T-helper 9 cell (primary cell): ENCODE measurements around the gene HCN3.
A peak's percentile ranks its signal among the peaks of the same experiment; 100 is the strongest.

ENCODE experiments used
- DNase-seq: peaks from one replicate; pipeline ENCODE4 v3.0.0-alpha.2; 2020

Gene HCN3

DNA sequence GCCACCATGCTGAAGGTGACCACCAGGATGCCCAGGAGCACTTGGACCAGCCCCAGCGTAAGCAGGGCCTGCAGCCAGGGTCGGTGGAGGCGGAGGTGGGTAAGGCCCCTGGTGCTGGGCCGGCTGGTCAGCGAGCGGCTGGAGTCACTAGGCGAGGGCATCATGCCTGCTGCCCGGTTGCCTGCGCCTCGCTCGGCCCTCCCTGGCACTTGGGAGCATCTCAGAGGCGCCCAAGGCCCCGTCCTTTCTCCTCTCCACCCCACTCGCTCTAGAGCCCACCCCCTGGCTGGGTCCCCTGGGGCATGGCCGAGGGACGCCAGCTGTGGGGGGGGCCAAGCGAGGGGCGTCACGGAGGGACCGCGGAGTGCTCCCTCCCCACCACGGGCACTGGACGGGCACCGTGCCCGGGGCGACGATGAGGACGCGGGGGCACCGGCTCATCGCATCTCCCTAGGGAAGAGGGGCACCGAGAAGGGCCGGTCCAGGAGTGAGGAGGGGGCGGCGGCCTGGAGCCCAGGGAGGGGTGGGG, 22.5 kb upstream of the HCN3 start:
- no peak for DNase-seq

DNA sequence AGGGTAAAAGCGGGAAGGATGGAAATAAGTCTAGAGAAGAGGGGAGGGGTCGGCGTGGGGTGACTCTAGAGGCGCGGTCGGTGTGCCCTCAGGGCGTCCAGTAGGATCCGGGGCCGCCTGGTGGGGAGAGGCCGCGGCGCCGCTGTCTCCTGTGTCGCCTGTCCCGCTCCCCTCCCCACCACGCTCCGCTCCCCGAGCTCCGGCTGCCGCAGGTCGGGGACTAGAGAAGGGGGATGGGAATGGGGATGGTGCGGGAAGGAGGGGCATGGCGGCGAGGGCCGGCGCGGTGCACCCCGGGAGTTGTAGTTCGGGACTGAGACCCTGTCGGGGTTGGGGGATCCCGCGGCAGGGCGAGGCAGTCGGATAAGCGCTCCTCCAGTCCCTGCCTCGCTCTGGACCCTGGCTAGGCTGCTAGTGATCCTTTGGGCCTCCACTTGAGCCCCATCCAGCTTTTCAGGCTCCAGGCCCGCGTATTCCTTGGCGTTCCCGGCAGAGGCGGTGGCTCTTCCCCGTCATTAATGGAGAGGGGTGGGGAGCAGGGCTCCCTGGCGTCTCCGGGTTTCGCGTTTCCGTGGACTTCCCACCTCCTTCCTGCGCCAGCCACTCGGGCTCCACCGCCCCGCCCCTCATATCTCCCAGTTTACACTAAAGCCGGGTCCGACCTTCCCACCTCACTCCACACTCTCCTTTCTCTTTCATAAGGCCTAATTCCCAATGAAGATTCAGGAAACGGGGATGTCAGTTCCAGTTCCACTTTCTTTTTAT, 21.8 kb upstream of the HCN3 start, which contains the start of gene ENTREP3:
Gene ENTREP3, minus strand, starts transcription at position 241 of the 765 bp plus-strand sequence. CDS start 606 bp downstream, outside the sequence.
- DNase-seq: peak; percentile 70

DNA sequence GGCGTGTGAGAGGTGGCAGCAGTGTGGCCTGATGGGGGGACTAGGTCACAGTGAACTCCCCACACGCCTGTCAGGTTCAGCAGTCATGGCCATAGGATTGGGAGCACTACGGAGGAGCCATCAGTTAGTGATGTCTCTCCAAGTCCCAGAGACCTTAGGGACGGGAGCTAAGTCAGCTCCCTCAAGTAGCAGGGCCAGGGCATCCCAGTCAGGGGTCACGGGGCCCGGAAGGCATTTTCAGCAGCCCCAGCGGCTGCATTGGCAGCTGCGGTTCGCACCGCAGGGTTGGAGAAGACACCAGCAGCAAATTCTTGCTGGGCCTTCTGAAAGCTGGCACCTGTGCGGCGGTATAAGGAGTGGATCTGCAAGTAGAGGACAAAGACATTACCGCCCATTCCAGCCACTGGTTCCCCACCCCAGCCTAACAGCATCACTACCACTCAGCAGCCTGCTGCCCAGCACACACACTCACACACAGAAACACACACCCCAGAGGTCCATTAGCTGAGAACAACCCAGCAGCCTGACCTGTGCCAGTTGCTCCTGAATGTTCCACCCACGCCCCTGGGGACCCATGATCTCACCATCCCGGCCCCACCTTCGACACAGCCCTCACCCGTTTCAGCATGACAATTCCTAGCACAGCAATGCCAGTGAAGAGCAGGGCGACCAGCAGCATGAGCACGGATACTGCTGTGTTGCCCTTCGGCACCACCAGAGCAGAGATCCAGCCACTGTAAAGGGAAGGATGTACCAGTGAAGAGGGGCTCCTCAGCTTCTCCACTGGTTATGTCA, 21.0 kb upstream of the HCN3 start:
- DNase-seq: no peak

DNA sequence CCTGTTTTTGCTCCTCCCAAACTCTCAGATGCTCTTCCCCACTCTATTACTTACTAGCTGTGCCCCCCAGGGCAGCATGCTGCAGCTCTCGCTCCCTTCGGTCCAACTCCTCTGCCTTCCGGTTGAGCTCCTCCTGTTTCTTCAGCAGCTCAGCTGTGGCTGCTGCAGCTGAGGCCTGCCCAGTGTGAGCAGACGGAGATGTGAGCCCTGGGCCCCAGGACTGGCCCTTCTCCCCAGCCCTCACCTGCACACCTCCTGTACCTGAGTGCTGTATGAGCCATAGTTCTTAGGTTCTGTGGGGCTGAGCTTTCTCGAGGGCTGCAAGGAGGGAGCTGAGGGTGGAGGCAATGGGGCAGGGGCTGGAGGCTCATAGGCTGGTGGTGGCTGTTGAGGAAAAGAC, 17.0 kb upstream of the HCN3 start:
- DNase-seq: no peak

DNA sequence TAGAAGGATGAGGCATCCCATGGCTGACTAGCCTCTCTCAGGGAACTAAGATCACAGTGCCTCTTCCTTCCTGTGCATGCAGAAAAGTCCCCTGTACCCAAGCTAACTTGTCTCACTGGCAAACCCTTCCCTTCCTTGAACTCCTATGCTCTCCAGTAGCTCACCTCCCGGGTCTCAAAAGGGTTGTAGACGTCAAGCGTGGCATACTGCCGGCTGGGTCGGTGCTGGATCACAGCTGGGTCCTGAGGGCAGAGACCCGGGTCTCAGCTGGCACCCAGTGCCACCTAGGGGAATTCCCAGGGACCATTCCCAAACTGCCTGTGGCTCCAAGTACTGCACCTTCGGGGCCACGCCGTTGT, 15.8 kb upstream of the HCN3 start:
- no peak for DNase-seq

DNA sequence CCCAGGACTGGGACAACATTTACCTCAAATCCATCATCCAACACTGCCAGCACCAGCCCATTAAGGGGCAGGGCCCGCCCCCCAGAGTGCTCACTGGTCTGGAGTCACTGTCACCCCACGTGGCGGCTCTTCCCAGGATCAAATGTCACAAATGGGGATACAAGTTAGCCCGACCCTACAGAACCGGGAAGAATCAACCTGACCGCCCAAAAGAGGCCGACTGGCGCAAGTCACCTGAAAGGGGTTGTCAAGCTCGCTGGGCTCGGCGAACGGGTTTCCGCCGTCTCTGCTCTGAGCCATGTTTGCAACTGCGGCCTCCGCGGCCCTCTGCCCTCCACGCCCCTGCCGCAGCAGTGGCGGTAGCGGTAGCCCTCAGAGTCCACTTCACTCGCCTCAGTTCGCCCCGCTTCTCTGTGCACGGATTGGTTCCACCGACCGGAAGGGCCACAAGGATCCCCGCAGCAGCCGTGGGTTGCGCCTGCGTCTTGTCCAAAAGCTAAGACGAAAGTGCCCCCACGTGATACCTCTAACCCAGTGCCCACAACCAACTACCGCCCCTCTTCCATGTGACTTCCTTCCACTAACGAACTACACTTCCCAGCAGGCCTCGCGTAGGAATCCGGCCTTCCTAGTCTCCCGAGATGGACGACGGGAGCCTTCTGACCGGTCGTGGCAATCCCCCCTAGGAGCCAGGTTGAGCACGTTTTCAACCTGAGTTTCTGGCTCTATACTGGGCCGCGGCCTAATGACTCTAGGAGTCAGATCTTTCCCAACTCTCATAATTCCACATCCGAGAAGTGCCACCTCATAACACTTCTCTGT, 15.2 kb upstream of the HCN3 start, which contains the start of gene SCAMP3:
Gene SCAMP3, minus strand, starts transcription at position 509 of the 822 bp plus-strand sequence. Its CDS starts 209 bp downstream, at position 300.
- peak; percentile 76 for DNase-seq

DNA sequence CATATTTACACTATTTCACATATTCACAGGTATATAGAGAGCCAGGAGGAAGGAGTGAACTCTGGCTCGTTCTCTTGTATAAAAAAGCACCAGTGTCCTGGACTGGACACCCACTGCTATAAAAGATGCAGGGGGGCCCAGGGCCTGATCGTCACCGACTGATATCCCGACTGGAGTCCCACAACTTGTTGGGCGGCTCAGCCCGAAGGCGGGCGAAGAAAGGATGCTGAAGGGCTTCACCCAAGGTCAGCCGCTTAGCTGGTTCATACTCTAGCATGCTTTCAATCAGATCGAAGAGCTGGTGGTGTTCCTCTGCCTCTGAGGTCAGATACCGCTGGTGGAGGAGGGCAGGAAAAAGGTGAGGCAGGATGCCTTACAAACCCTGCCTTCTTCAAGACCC, 14.2 kb upstream of the HCN3 start:
- no peak for DNase-seq

DNA sequence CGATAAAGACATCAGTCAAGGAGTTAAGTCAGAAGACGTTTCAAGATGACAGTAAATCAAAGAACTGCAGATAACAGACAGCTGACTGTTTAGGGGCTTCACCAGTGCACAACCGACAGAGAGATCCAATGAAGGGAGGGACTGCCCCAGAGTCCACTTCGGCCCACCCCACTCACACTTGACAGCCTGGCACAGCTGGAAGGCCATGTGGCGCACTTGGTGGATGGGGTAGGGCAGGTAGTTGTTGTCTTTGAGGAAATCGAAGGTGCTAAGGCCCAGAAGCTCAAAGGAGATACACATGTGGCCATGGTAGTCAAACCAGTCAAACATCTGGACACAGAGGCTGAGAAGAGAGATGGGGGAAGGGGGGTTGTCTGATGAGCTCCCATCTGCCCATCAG, 10.7 kb upstream of the HCN3 start:
- no peak for DNase-seq

DNA sequence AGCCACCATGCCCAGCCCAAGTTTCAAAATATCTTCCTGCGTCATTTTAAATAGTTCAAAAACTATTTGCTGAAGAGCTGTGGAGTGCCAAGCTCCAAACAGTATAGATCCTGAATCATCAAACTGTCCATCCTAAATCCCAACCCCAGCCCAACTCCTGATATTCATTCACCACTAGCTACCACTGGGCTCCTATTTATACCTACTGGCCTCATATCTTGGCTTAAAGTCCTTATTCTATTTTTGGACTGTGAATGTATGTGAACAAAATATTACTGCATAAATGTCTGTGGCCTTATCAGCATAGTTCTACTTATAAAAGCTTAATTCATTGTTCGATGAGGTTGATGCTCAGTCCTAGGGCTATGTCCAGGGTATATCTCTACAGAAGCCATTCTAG, 9.9 kb upstream of the HCN3 start:
- DNase-seq: no peak

DNA sequence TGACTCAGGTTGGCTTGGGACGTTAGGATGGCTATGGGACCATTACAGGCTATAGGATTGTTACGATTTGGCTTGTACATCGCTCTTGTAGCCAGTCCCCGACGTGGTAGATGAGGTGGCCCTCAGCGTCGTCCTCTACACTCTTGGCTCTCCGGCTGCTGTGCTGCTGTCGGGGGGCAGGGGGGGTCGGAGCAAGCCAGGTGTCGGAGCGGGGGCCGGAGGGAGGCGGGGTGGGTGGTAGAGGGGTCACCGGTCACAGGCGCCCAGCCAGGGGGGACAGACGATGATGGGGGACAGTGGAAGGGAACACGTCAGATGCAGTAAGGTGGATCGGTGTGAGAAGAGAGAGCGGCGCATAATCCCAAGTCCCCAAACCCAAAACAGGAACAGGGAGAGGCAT, 8.6 kb upstream of the HCN3 start:
- no peak for DNase-seq

DNA sequence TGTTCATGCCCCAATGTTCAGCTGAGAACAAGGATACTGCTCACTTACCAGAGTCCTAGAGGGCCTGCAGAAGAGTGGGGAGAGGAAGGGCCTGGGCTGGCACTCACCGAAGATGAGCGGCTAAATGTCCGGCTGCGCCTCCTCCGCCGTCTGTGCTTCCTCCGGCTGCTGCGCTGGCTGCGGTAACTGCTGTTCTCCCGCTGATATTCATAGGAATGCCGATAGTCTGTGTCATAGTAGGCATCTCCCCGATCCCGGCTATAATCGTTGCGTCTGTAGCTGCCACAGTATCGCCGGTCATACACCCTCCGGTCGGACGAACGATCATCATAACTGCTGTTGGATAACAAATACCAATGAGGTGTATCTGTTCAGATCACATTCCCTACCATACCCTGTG, 7.9 kb upstream of the HCN3 start:
- DNase-seq: no peak

DNA sequence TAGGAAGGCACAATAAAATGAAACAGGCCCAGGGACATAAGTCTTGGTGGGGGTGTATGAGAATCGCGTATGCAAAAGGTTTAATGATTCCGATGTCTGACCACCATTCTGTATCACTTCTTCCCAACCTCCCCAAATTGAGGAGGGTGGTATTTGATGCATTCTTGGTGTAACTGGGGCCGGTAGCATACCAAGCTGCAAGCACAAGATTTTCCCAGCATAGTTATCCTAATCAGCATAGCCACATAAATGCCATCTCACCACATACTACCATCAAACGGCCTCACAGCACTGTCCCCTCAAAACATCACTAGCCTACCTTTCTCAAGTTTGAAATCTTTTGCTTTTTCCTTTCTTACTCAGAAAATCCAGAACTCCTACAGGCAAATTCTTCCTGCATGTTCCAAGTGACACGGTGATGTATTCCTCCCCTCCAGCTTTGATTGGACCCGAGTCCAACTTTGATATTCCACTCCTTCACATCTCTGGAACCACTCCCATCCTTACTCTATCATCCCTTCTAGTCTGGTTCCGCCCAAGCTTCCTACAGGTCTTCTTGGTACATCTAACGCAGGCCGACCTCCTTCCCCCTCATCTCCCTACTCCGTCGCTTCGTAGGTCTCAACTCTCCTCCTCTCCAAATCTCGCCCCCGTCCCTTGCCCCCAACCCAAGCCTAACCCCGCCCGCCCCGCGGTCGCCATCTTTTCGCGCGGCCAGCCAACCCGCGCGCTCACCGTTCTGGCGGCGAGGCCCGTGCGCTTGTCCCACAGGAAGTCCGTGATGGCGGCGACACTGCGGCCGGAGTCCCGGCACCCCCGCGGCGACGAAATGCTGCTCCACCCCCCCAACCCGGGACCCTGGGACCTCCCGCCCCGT, 4.6 kb upstream of the HCN3 start:
- no peak for DNase-seq

DNA sequence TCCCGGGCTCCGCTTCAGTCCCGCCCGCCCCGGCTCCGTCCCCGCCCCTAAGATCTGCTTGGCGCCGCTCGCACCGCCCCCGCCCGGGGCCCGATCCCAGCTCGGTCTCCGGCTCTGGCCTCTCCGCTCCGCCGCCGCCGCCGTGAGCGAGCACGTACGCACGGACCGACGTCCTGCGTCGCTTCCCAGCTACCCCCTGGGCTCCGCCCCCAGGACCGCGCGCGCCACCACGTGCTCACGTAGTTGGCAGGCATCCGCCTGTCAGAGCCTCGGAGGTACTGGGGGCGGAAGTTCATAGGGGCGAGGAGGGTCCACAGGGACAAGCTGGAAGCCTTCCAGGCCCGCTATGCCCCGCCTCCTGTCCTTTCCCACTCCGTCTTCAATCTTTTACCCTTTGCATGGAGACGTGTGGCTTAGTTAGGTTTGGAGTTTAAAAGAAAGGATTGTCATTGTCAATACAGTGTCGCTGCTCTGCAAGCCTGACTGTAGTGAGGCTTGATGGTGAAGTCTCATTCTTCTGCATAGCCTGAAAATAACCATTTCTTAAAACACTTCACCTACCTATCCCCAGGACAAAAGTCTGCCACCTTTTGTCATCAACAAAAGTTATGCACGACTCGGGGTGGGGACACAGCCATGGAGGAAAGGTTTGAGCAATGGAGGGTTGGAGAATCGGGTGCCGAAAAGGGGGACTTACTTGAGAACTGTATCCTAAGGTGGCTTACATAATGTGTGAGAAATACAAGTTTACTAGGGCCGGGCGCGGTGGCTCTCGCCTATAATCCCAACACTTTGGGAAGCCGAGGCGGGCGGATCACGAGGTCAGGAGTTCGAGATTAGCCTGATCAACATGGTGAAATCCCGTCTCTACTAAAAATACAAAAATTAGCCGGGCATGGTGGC, 3.7 kb upstream of the HCN3 start, which contains the start of gene CLK2:
Gene CLK2, minus strand, starts transcription at position 162 of the 903 bp plus-strand sequence. CDS start 2,527 bp downstream, outside the sequence.
- peak; percentile 90 for DNase-seq

DNA sequence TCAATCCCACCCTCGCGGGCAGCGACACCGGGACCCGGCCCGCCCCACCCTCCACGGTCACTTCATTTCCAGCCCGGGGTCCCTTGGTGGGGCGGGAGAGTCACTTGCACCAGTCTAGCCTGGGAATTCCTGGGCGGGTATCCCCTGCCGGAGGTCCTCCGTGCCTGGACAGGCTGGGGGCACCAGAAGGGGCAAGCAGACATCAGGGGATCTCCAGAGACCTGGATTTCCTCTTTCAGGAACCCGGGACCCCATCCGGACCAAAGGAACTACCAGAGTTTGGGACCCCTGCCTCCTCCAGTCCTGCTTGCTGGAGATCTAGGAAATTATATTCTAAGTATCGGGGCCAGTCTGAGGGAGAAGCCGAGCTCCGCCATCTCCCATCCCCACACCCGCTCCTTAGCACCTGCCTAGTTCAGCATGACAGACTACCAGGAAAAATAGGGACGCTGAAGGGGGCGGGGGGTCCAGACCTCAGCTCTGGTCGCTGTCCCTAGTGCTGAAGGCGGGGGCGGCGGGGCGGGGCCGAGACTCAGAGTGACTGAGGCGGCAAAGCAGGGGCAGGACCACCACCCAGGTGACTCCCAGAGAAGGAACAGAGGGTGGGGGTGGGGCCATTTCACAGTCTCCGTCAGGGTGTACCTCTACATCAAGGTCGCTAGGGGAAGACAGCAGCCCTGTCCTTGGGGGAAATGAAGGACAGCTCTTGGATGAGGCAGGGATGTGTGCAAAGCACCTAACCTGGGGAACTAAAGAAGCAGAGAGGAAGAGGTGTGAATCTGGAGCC, 832 bp downstream of the HCN3 start:
- DNase-seq: peak; percentile 76

DNA sequence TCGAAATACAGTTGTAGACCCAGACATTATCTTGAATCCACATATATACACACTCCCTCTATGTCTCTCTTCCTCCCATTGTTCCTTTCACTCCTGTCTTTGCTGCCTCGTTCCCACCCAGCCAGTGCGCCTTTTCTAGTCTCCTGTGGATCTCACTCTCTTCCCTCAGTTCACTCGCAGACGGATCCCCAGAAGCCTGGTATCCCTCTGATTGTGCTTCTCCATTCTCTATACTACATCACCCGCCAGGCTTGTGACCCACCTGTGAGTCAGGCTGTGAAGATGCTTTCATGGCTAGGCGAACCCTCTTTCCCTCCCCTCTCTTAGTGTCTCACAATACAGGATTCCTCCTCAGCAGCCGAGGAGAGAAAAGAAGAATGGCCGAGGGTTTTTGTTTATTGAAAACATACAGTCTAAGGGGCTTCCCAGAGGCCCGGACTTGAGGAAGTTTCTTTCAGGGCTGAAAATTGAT, 1.5 kb downstream of the HCN3 start:
- no peak for DNase-seq

DNA sequence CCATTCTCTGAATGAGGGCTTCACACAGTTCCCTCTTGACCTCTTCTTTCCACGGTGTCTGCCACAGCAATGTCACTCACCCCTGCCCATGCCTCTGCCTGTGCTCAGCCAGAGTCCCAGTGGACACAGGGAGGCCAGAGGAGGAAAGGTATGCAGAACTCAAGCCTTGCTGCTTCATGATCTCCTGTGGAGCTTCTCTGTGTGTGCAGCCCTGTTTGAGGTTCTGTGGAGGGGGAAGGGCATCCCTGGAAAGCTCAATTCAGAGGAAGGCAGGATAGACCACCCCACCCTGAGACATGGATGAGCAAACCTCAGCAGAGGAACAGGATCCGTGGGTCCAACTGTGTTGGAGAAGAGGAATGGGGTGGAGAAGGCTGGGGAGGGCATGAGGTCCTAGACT, 2.0 kb downstream of the HCN3 start:
- no peak for DNase-seq

DNA sequence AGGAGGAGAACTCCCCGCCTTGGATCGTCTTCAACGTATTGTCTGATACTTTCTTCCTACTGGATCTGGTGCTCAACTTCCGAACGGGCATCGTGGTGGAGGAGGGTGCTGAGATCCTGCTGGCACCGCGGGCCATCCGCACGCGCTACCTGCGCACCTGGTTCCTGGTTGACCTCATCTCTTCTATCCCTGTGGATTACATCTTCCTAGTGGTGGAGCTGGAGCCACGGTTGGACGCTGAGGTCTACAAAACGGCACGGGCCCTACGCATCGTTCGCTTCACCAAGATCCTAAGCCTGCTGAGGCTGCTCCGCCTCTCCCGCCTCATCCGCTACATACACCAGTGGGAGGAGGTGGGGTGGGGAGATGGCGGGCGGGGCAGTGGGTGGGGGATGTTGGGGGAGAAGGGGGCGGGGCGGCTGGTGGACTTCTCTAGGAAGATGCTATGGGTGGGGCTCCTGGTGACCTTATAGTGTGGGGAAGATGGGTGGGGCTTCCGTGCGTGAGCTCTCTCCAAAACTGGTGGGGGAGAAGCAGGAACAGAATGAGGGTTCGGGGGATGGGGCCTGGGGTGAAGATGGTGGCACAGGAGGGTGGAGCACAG, 5.3 kb downstream of the HCN3 start:
- no peak for DNase-seq

DNA sequence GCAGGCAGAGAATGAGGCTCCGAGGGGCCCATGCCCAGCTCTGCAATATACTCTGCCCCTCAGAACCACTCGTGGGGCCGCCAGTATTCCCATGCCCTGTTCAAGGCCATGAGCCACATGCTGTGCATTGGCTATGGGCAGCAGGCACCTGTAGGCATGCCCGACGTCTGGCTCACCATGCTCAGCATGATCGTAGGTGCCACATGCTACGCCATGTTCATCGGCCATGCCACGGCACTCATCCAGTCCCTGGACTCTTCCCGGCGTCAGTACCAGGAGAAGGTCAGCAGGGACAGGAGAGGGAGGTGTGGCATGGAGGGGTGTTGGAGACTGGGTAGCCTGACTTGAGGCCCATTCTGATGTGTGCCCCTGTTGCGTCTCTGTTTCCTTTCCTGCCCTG, 7.2 kb downstream of the HCN3 start:
- DNase-seq: no peak

DNA sequence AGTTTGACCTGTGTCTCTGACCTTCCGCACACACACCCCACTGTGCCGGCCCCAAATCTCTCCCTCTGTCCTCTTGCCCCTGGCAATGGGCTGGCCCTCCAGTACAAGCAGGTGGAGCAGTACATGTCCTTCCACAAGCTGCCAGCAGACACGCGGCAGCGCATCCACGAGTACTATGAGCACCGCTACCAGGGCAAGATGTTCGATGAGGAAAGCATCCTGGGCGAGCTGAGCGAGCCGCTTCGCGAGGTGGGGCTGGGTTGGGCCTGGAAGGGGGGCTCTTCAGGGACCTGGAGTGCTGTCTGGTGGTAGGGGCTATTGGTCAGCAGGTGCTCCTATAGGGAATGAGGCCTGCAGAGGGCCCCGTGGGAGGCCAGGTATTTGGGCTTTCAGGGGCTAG, 7.8 kb downstream of the HCN3 start:
- DNase-seq: no peak
